ENCODE measurements around the gene CELF4.

CELF4 gene

GRCh38 chr18:37397814-37398213 lies 167.8 kb downstream of the CELF4 start:
- no peaks in the 10 kb centered on the region for H3K27me3 ChIP-seq (replicated peaks; ENCODE audit: control insufficient read depth, insufficient read depth, low read length, poor library complexity, severe bottlenecking)
- H3K27ac ChIP-seq (ENCODE audit: insufficient read depth, low read length, poor library complexity, severe bottlenecking) = no peak overlapping the region
- no peak overlapping the region for H3K4me3 ChIP-seq (ENCODE audit: insufficient read depth, low read depth, low read length, poor library complexity, severe bottlenecking)
- H3K4me1 ChIP-seq (ENCODE audit: control insufficient read depth, insufficient read depth, low read length, poor library complexity, severe bottlenecking) = no peaks in the 10 kb centered on the region
- no peaks in the 10 kb centered on the region for H3K9me3 ChIP-seq (ENCODE audit: control insufficient read depth, low read length)
- DNase-seq = no peak
- H3K36me3 ChIP-seq (ENCODE audit: control insufficient read depth, insufficient read depth, low read length) = no peaks in the 10 kb centered on the region

GRCh38 chr18:37396971-37397720 lies 168.5 kb downstream of the CELF4 start:
- no peak for DNase-seq
- H3K9me3 ChIP-seq (ENCODE audit: control insufficient read depth, low read length) = no peaks in the 10 kb centered on the region
- H3K4me3 ChIP-seq (ENCODE audit: insufficient read depth, low read depth, low read length, poor library complexity, severe bottlenecking) = no peak overlapping the region
- no peaks in the 10 kb centered on the region for H3K4me1 ChIP-seq (ENCODE audit: control insufficient read depth, insufficient read depth, low read length, poor library complexity, severe bottlenecking)
- no peaks in the 10 kb centered on the region for H3K27me3 ChIP-seq (replicated peaks; ENCODE audit: control insufficient read depth, insufficient read depth, low read length, poor library complexity, severe bottlenecking)
- H3K36me3 ChIP-seq (ENCODE audit: control insufficient read depth, insufficient read depth, low read length) = no peaks in the 10 kb centered on the region
- no peak overlapping the region for H3K27ac ChIP-seq (ENCODE audit: insufficient read depth, low read length, poor library complexity, severe bottlenecking)

DNA sequence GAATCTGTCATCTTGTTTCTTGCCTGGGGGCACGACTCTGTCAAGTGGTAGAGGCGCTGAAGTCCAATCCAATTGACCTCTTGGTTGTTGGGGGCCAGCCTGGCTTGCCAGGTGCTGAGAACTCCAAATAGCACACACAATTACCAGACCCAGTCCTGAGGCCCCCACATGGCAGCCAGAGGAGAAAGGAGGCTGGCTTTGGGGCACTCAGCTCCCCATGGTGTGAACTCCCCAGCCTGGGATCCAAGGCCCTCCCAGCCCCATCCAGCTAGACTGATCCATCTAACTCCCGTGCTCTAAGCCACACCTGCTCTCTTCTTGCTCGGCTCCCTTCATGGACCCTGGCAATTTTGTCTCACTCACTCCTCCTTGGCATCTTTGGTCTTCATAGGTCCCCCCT lies 170.0 kb downstream of the CELF4 start:
- H3K27ac ChIP-seq (ENCODE audit: insufficient read depth, low read length, poor library complexity, severe bottlenecking) = no peak overlapping the region
- H3K4me1 ChIP-seq (ENCODE audit: control insufficient read depth, insufficient read depth, low read length, poor library complexity, severe bottlenecking) = no peaks in the 10 kb centered on the region
- no peak overlapping the region for H3K4me3 ChIP-seq (ENCODE audit: insufficient read depth, low read depth, low read length, poor library complexity, severe bottlenecking)
- DNase-seq = no peak
- no peaks in the 10 kb centered on the region for H3K36me3 ChIP-seq (ENCODE audit: control insufficient read depth, insufficient read depth, low read length)
- no peaks in the 10 kb centered on the region for H3K9me3 ChIP-seq (ENCODE audit: control insufficient read depth, low read length)
- no peaks in the 10 kb centered on the region for H3K27me3 ChIP-seq (replicated peaks; ENCODE audit: control insufficient read depth, insufficient read depth, low read length, poor library complexity, severe bottlenecking)

GRCh38 chr18:37395138-37395537 lies 170.5 kb downstream of the CELF4 start:
- H3K9me3 ChIP-seq (ENCODE audit: control insufficient read depth, low read length) = no peaks in the 10 kb centered on the region
- no peaks in the 10 kb centered on the region for H3K36me3 ChIP-seq (ENCODE audit: control insufficient read depth, insufficient read depth, low read length)
- no peaks in the 10 kb centered on the region for H3K4me1 ChIP-seq (ENCODE audit: control insufficient read depth, insufficient read depth, low read length, poor library complexity, severe bottlenecking)
- no peaks in the 10 kb centered on the region for H3K27me3 ChIP-seq (replicated peaks; ENCODE audit: control insufficient read depth, insufficient read depth, low read length, poor library complexity, severe bottlenecking)
- H3K4me3 ChIP-seq (ENCODE audit: insufficient read depth, low read depth, low read length, poor library complexity, severe bottlenecking) = no peak overlapping the region
- no peak for DNase-seq
- H3K27ac ChIP-seq (ENCODE audit: insufficient read depth, low read length, poor library complexity, severe bottlenecking) = no peak overlapping the region

DNA sequence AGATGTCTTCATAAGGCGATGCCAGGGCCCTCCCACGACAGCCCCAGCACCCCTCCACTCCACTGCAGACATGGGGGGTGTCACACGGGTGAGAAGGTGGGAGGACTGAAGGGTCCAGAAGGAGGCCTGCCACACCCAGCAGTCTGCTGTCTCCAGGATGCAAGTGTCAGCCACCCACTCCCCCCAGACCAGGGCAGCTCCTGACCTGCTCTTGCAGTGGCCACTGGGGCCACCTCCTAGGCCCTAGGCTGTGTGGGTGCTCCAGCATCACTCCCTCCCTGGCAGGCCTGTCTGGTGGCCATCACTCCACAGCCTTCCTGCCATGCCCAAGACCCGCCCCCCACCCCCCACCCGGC lies 171.0 kb downstream of the CELF4 start:
- no peaks in the 10 kb centered on the region for H3K4me1 ChIP-seq (ENCODE audit: control insufficient read depth, insufficient read depth, low read length, poor library complexity, severe bottlenecking)
- H3K4me3 ChIP-seq (ENCODE audit: insufficient read depth, low read depth, low read length, poor library complexity, severe bottlenecking) = no peak overlapping the region
- H3K9me3 ChIP-seq (ENCODE audit: control insufficient read depth, low read length) = no peaks in the 10 kb centered on the region
- H3K27me3 ChIP-seq (replicated peaks; ENCODE audit: control insufficient read depth, insufficient read depth, low read length, poor library complexity, severe bottlenecking) = no peaks in the 10 kb centered on the region
- DNase-seq = no peak
- no peak overlapping the region for H3K27ac ChIP-seq (ENCODE audit: insufficient read depth, low read length, poor library complexity, severe bottlenecking)
- no peaks in the 10 kb centered on the region for H3K36me3 ChIP-seq (ENCODE audit: control insufficient read depth, insufficient read depth, low read length)

GRCh38 chr18:37393945-37394609 lies 171.5 kb downstream of the CELF4 start:
- H3K4me3 ChIP-seq (ENCODE audit: insufficient read depth, low read depth, low read length, poor library complexity, severe bottlenecking) = no peak overlapping the region
- no peaks in the 10 kb centered on the region for H3K9me3 ChIP-seq (ENCODE audit: control insufficient read depth, low read length)
- no peak overlapping the region for H3K27ac ChIP-seq (ENCODE audit: insufficient read depth, low read length, poor library complexity, severe bottlenecking)
- H3K36me3 ChIP-seq (ENCODE audit: control insufficient read depth, insufficient read depth, low read length) = no peaks in the 10 kb centered on the region
- DNase-seq = no peak
- no peaks in the 10 kb centered on the region for H3K4me1 ChIP-seq (ENCODE audit: control insufficient read depth, insufficient read depth, low read length, poor library complexity, severe bottlenecking)
- no peaks in the 10 kb centered on the region for H3K27me3 ChIP-seq (replicated peaks; ENCODE audit: control insufficient read depth, insufficient read depth, low read length, poor library complexity, severe bottlenecking)

DNA sequence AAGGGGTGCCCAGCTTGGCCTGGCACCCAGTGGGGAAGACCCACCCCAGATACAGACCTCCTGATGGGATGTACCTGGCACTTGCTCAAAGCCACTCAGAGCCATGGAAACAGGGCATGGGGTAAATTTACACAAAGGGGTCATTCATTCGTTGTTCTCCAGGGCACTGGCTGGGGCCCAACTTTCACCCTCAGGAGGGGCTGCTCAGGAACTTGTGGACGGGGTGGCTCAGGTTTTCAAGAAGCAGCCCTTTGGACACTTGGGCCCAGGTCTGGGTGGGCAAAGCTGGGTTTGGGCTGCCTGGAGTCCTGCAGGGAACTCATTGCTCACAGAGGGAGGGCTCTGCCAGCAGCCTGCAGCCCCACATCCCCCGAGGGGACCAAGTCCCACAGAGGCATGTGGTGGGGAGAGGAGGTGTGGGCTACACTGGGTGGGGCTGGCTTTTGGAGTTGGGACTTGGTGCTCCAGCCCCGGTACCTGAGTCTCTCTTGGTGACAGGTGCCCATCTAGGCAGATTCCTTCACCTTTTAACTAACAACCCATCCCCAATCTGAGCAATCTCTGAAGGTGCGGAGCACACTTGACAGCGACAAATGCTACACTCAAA lies 172.3 kb downstream of the CELF4 start:
- H3K4me1 ChIP-seq (ENCODE audit: control insufficient read depth, insufficient read depth, low read length, poor library complexity, severe bottlenecking) = no peaks in the 10 kb centered on the region
- H3K27ac ChIP-seq (ENCODE audit: insufficient read depth, low read length, poor library complexity, severe bottlenecking) = no peak overlapping the region
- H3K4me3 ChIP-seq (ENCODE audit: insufficient read depth, low read depth, low read length, poor library complexity, severe bottlenecking) = no peak overlapping the region
- H3K9me3 ChIP-seq (ENCODE audit: control insufficient read depth, low read length) = no peaks in the 10 kb centered on the region
- H3K27me3 ChIP-seq (replicated peaks; ENCODE audit: control insufficient read depth, insufficient read depth, low read length, poor library complexity, severe bottlenecking) = no peaks in the 10 kb centered on the region
- no peaks in the 10 kb centered on the region for H3K36me3 ChIP-seq (ENCODE audit: control insufficient read depth, insufficient read depth, low read length)
- DNase-seq = no peak

DNA sequence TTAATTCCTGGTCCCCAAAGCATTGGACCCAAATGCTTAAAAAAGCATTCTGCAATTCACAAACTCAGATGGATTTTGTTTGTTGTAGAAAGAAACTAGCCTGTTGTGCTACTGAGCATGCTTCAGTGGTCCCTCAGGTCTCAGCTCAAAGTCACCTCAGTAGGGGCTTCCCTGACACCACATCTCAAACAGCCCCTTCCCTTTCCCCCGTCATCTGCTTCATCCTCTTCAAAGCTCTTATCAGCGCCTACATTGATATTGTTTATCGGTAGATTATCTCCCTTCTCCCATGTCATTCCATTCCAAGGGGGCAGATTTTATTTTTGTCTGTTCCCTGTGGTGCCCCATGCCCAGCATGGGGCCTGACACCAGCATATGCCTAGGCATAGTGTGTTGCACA lies 172.9 kb downstream of the CELF4 start:
- H3K27me3 ChIP-seq (replicated peaks; ENCODE audit: control insufficient read depth, insufficient read depth, low read length, poor library complexity, severe bottlenecking) = no peaks in the 10 kb centered on the region
- H3K4me3 ChIP-seq (ENCODE audit: insufficient read depth, low read depth, low read length, poor library complexity, severe bottlenecking) = no peak overlapping the region
- no peak overlapping the region for H3K27ac ChIP-seq (ENCODE audit: insufficient read depth, low read length, poor library complexity, severe bottlenecking)
- no peaks in the 10 kb centered on the region for H3K36me3 ChIP-seq (ENCODE audit: control insufficient read depth, insufficient read depth, low read length)
- DNase-seq = no peak
- no peaks in the 10 kb centered on the region for H3K9me3 ChIP-seq (ENCODE audit: control insufficient read depth, low read length)
- no peaks in the 10 kb centered on the region for H3K4me1 ChIP-seq (ENCODE audit: control insufficient read depth, insufficient read depth, low read length, poor library complexity, severe bottlenecking)

DNA sequence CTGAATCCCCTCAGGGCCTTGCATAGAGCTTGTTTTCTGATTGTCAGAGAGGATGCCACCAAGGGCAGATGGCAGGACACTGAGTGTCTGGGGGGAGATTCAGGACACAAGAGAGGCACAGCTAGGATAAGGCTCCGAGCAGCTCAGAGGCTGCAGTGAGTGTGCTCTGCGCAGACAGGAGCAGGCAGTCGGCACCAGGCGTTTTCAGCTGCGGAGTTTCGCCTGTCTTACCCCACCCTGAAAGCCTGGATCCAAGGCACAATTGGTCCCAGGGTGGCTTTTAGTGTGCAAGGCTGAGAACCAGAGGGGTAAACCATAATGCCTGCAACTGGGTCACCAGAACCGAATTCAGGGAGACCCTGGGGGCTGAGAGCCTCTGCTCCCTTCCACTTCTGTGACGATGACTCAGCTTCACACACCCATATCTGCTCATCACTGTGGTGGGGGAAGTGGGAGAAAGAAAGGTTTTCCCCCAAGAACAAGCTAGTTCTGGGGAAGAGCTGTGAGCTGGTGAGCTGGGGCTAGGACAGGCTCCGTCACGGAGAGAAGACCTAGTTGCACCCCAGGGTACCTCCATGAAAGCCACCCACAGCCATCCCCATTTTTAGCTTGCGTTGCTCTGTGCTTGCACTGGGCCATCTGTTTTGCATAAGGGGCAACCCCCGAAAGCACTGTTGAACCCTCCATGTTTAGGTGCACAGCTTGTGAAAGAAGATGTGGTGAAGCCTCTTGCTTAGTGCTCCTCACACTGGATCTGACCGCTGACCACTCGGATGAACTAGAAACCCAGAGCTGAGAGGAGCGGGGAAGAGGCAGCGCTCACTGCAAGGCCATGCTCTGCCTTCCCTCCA lies 173.7 kb downstream of the CELF4 start:
- no peak overlapping the region for H3K4me3 ChIP-seq (ENCODE audit: insufficient read depth, low read depth, low read length, poor library complexity, severe bottlenecking)

More for the DNA sequence above, 173.7 kb downstream of the CELF4 start:
- H3K9me3 ChIP-seq (ENCODE audit: control insufficient read depth, low read length) = no peaks in the 10 kb centered on the region
- no peak overlapping the region for H3K27ac ChIP-seq (ENCODE audit: insufficient read depth, low read length, poor library complexity, severe bottlenecking)
- no peaks in the 10 kb centered on the region for H3K36me3 ChIP-seq (ENCODE audit: control insufficient read depth, insufficient read depth, low read length)
- H3K27me3 ChIP-seq (replicated peaks; ENCODE audit: control insufficient read depth, insufficient read depth, low read length, poor library complexity, severe bottlenecking) = no peaks in the 10 kb centered on the region
- no peaks in the 10 kb centered on the region for H3K4me1 ChIP-seq (ENCODE audit: control insufficient read depth, insufficient read depth, low read length, poor library complexity, severe bottlenecking)
- DNase-seq = no peak

Data from effector memory CD4-positive, alpha-beta T cell (primary cell).